ENCODE results near the gene FRMPD2.

DNA sequence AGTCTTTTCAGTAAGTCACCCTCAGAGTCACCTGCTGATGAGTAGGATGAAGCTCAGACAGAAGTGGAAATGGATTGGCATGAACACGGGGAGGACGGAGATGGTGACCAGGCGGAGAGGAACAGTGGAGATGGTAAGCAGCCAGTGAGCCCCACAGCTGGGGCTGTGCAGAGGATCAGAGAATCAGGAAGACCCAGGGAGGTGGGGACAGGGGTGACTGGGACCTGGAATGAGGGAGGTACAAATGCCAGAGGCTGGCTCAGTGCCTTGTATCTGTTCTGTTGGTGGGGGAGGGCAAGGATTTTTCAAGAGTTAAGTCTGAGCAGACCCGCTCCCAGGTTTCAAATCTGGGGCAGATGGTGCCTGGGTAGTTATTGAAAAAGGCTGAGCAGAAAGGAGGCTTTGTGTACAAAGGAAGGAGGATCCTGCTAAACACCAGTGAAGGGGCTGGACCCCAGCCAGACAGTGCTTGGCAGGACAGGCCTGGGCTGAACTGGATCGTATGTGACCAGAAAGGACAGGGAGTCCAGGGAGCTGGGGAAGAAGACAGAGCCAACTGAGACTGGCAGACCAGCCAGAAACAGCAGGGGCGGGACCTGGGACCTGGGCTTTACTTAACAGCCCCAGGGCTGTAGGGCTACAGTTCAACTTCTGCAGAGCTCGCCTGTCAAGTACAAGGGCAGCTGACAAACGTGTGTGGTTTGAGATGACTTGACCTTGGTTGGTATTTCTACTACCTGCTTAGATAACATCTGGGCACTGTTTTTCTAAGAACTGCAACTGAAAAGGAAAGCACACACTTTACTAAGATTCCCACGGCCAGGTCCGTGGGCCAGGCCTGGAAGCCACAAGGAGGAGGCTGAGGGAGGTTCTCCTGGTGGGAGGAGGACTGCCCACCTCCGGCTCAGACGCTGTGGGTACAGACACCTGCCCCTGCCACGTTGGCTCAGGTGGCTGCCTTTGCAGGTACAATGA, 13.2 kb upstream of the FRMPD2 start:
- TF ChIP-seq CTCF (IDR thresholded peaks at IDR 0.05; ENCODE audit: low read depth, low read length, missing input control) (no peak), MAX (IDR thresholded peaks at IDR 0.05) (no peak), EGR1 (IDR thresholded peaks at IDR 0.05; ENCODE audit: low read depth in 2 of 2) (no peak), SP1 (IDR thresholded peaks at IDR 0.05) (no peak), REST (IDR thresholded peaks at IDR 0.05) (no peak), FOXA2 (IDR thresholded peaks at IDR 0.05) (no peak), HNF4A (conservative IDR thresholded peaks at IDR 0.05) (no peak), FOXA1 (IDR thresholded peaks at IDR 0.05) (no peak), GABPA (IDR thresholded peaks at IDR 0.05 in 1 of 2, conservative IDR thresholded peaks at IDR 0.05 in 1 of 2) (no peak), YY1 (IDR thresholded peaks at IDR 0.05) (no peak)
- TF ChIP-seq, protein P1, sequence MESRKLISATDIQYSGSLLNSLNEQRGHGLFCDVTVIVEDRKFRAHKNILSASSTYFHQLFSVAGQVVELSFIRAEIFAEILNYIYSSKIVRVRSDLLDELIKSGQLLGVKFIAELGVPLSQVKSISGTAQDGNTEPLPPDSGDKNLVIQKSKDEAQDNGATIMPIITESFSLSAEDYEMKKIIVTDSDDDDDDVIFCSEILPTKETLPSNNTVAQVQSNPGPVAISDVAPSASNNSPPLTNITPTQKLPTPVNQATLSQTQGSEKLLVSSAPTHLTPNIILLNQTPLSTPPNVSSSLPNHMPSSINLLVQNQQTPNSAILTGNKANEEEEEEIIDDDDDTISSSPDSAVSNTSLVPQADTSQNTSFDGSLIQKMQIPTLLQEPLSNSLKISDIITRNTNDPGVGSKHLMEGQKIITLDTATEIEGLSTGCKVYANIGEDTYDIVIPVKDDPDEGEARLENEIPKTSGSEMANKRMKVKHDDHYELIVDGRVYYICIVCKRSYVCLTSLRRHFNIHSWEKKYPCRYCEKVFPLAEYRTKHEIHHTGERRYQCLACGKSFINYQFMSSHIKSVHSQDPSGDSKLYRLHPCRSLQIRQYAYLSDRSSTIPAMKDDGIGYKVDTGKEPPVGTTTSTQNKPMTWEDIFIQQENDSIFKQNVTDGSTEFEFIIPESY (IDR thresholded peaks at IDR 0.05) = no peak
- TF ChIP-seq, protein P2, sequence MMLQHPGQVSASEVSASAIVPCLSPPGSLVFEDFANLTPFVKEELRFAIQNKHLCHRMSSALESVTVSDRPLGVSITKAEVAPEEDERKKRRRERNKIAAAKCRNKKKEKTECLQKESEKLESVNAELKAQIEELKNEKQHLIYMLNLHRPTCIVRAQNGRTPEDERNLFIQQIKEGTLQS (IDR thresholded peaks at IDR 0.05) = no peak
